Endothelial cell of umbilical vein (primary cell): Measurements from ENCODE around the gene ARHGAP31.

Source experiments
- CTCF ChIP-seq, 2 donors: IDR thresholded peaks; 1 replicate in 1 of 2; 2 replicates in 1 of 2; pipeline ENCODE4 v1.5.1; 2011; ENCODE audit warnings: low read length in 2 of 2, mild to moderate bottlenecking in 2 of 2, moderate library complexity in 2 of 2, control low read depth in 1 of 2, inconsistent platforms in 1 of 2, low read depth in 1 of 2; ENCODE audit not compliant: insufficient read depth in 1 of 2; ENCODE audit errors: extremely low read depth in 1 of 2
- EZH2 ChIP-seq: IDR thresholded peaks from 2 replicates; pipeline ENCODE4 v1.6.1; 2012; ENCODE audit warnings: borderline replicate concordance, low read depth, mild to moderate bottlenecking, moderate library complexity, low read length, inconsistent platforms; ENCODE audit not compliant: severe bottlenecking
- FOS ChIP-seq: IDR thresholded peaks from 2 replicates; pipeline ENCODE4 v1.6.1; 2011; ENCODE audit warnings: mild to moderate bottlenecking, low read length, moderate library complexity, borderline replicate concordance; ENCODE audit not compliant: insufficient read depth
- GATA2 ChIP-seq: IDR thresholded peaks from 2 replicates; pipeline ENCODE4 v1.7.0; 2011; ENCODE audit warnings: low read depth, mild to moderate bottlenecking, moderate library complexity, mixed read lengths, low read length; ENCODE audit not compliant: insufficient read length, insufficient read depth
- JUN ChIP-seq: IDR thresholded peaks from 2 replicates; pipeline ENCODE4 v1.6.1; 2011; ENCODE audit warnings: borderline replicate concordance, low read depth; ENCODE audit not compliant: insufficient read length, insufficient read depth
- POLR2A ChIP-seq: IDR thresholded peaks from 2 replicates; pipeline ENCODE4 v1.6.1; 2012; ENCODE audit warnings: low read depth, mild to moderate bottlenecking, control low read depth, low read length
- POLR2AphosphoS5 ChIP-seq: IDR thresholded peaks from 2 replicates; pipeline ENCODE4 v1.6.1; 2012; ENCODE audit warnings: low read depth, mild to moderate bottlenecking, control low read depth, low read length, moderate library complexity; ENCODE audit not compliant: insufficient read depth

- TF ChIP-seq POLR2A (no peak), CTCF (IDR thresholded peaks at IDR 0.05; ENCODE audit: extremely low read depth in 1 of 2, insufficient read depth in 1 of 2, low read depth in 1 of 2, low read length in 2 of 2) (no peak), FOS (no peak), EZH2 (no peak), POLR2AphosphoS5 (no peak), GATA2 (no peak), JUN (no peak)
These were observed 57.9 kb downstream of the ARHGAP31 start for GRCh38 chr3:119352034-119352609.
